MM.1S (cell line): ENCODE results near the gene FUOM.
"Not testable (repeated sequence)": the region's sequence is repeated elsewhere in the genome, so short reads cannot be mapped to it uniquely, and the experiment has no call there.

Source experiments
- DNase-seq: peaks from one replicate; pipeline ENCODE4 v3.0.0-alpha.2; 2015
- H2AFZ ChIP-seq: fragments of 300-600 bp; sonication (generic); 2 replicates; pipeline ENCODE4 v1.6.0; 2016; ENCODE audit warnings: antibody characterized with exemption, low read length
- H3F3A ChIP-seq: fragments of 300-600 bp; sonication (generic); 2 replicates; pipeline ENCODE4 v1.6.1; 2016; ENCODE audit warnings: mild to moderate bottlenecking, antibody characterized with exemption, low read length, moderate library complexity, mixed read lengths; ENCODE audit not compliant: insufficient read depth
- H3K27ac ChIP-seq: fragments of 300-600 bp; sonication (generic); 2 replicates; pipeline ENCODE4 v1.5.1; 2016; ENCODE audit warnings: mild to moderate bottlenecking, low read length
- H3K27me3 ChIP-seq: fragments of 300-600 bp; sonication (generic); replicated peaks from 2 replicates; pipeline ENCODE4 v1.6.0; 2016; ENCODE audit warnings: low read length; ENCODE audit not compliant: insufficient read depth
- H3K36me3 ChIP-seq: fragments of 300-600 bp; sonication (generic); replicated peaks from 2 replicates; pipeline ENCODE4 v1.6.1; 2016; ENCODE audit warnings: mild to moderate bottlenecking, low read length, mixed read lengths; ENCODE audit not compliant: insufficient read depth
- H3K4me1 ChIP-seq: fragments of 300-600 bp; sonication (generic); 2 replicates; pipeline ENCODE4 v1.6.1; 2016; ENCODE audit warnings: low read length, mixed read lengths
- H3K4me2 ChIP-seq: fragments of 300-600 bp; sonication (generic); 2 replicates; pipeline ENCODE4 v1.6.0; 2016; ENCODE audit warnings: low read depth, low read length
- H3K4me3 ChIP-seq: fragments of 300-600 bp; sonication (generic); 2 replicates; pipeline ENCODE4 v1.5.1; 2016; ENCODE audit warnings: low read length, mixed read lengths
- H3K79me2 ChIP-seq: fragments of 300-600 bp; sonication (generic); 2 replicates; pipeline ENCODE4 v1.6.1; 2016; ENCODE audit warnings: mixed run types, low read length, mixed read lengths
- H3K9ac ChIP-seq: fragments of 300-600 bp; sonication (generic); 2 replicates; pipeline ENCODE4 v1.6.1; 2016; ENCODE audit warnings: low read length, mixed read lengths
- H3K9me2 ChIP-seq: fragments of 300-600 bp; sonication (generic); replicated peaks from 2 replicates; pipeline ENCODE4 v1.6.1; 2016; ENCODE audit warnings: mild to moderate bottlenecking, low read length, mixed read lengths; ENCODE audit not compliant: insufficient read depth
- H3K9me3 ChIP-seq: fragments of 300-600 bp; sonication (generic); replicated peaks from 2 replicates; pipeline ENCODE4 v1.6.1; 2016; ENCODE audit warnings: mild to moderate bottlenecking, low read length, mixed read lengths; ENCODE audit not compliant: insufficient read depth
- H4K20me1 ChIP-seq: fragments of 300-600 bp; sonication (generic); 2 replicates; pipeline ENCODE4 v1.6.1; 2016; ENCODE audit warnings: mild to moderate bottlenecking, low read length, moderate library complexity, mixed read lengths; ENCODE audit not compliant: insufficient read depth
- EZH2 ChIP-seq: fragments of 300-600 bp; sonication (generic); optimal IDR thresholded peaks from 2 replicates; pipeline ENCODE3; 2017; ENCODE audit warnings: low read depth, mild to moderate bottlenecking, antibody characterized with exemption, low read length, mixed read lengths
- EZH2phosphoT487 ChIP-seq: fragments of 300-600 bp; sonication (generic); IDR thresholded peaks from 2 replicates; pipeline ENCODE4 v1.6.1; 2018; ENCODE audit warnings: antibody characterized with exemption, low read length
- TF ChIP-seq, protein P1 (sequence below): fragments of 300-600 bp; sonication (generic); IDR thresholded peaks from 2 replicates; pipeline ENCODE4 v1.5.1; 2016; ENCODE audit warnings: antibody characterized with exemption, low read length, mixed read lengths

The FUOM gene

DNA sequence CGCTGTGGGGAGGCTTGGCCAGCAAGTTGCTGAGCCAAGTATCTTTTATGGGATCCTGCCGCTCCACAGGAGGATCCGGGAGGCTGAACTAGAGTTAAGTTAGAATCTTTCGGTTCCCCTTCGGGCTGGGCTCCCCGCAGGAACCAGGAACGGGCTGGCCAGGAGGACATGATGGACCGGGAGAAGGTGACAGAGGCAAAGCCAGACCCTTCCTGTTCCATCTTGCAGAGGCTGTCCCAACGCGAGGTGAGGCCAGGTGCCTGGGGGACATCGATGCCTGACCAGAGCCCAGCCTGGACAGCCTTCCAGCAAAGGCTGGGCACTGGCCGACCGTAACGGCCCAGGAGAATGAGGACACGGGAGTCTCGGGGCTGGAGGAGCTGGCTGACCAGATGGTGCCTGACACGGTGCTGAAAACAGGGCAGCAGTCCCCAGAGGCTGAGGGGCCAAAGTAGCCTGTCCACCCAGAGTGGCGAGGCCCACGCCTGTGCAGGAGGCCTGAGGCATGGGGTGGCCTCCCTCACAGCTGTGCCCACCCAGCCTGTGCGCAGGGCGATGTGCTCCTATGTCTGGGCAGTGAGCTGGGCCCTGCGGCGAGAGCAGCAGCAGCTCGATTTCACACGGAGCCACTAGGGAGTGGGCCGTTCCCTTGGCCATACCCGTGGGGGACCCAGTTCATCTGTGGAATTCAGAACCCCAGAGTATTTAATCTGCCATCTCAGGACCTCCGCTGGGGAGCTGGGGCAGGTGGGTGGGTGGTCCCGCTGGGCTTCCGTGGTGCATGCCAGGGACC is 19.4 kb upstream of the FUOM start:
- H4K20me1 ChIP-seq = no peaks in the 10 kb centered on the region
- H3K9me2 ChIP-seq = no peaks in the 10 kb centered on the region
- H2AFZ ChIP-seq = no peak overlapping the region
- peaks cover 3% of the 10 kb centered on the region; the same call in 1 of the 2 replicates for H3F3A ChIP-seq
- DNase-seq = no peak
- no peak overlapping the region for H3K4me2 ChIP-seq
- no peak overlapping the region for H3K4me3 ChIP-seq
- no peaks in the 10 kb centered on the region for H3K36me3 ChIP-seq
- H3K4me1 ChIP-seq = no peaks in the 10 kb centered on the region
- TF ChIP-seq EZH2 = no peak
- no peak for TF ChIP-seq EZH2phosphoT487
- TF ChIP-seq, protein P1, sequence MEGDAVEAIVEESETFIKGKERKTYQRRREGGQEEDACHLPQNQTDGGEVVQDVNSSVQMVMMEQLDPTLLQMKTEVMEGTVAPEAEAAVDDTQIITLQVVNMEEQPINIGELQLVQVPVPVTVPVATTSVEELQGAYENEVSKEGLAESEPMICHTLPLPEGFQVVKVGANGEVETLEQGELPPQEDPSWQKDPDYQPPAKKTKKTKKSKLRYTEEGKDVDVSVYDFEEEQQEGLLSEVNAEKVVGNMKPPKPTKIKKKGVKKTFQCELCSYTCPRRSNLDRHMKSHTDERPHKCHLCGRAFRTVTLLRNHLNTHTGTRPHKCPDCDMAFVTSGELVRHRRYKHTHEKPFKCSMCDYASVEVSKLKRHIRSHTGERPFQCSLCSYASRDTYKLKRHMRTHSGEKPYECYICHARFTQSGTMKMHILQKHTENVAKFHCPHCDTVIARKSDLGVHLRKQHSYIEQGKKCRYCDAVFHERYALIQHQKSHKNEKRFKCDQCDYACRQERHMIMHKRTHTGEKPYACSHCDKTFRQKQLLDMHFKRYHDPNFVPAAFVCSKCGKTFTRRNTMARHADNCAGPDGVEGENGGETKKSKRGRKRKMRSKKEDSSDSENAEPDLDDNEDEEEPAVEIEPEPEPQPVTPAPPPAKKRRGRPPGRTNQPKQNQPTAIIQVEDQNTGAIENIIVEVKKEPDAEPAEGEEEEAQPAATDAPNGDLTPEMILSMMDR = no peak
- H3K9ac ChIP-seq = no peak overlapping the region
- no peak overlapping the region for H3K27ac ChIP-seq
- H3K9me3 ChIP-seq = no peaks in the 10 kb centered on the region
- H3K27me3 ChIP-seq = peaks cover 10% of the 10 kb centered on the region; the same call in 1 of the 2 replicates
- peaks cover 5% of the 10 kb centered on the region; the same call in 1 of the 2 replicates for H3K79me2 ChIP-seq

DNA sequence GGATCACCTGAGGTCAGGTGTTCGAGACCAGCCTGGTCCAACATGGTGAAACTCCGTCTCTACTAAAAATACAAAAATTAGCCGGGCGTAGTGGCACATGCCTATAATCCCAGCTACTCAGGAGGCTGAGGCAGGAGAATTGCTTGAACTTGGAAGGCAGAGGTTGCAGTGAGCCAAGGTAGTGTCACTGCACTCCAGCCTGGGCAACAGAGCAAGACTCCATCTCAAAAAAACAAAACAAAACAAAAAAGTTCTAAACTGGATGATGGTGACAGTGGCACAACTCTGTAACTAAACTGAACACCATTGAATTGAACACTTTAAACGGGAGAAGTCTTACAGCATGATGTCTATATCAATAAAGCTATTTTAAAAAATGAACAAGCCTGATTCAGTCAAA is 18.4 kb upstream of the FUOM start:
- not testable (repeated sequence) for DNase-seq, H3F3A ChIP-seq, H2AFZ ChIP-seq, H3K4me1 ChIP-seq, H3K27ac ChIP-seq, H3K4me3 ChIP-seq, H4K20me1 ChIP-seq, H3K9me2 ChIP-seq, H3K9ac ChIP-seq, H3K36me3 ChIP-seq, H3K9me3 ChIP-seq, H3K4me2 ChIP-seq, H3K79me2 ChIP-seq
- peaks cover 10% of the 10 kb centered on the region; the same call in 1 of the 2 replicates for H3K27me3 ChIP-seq

- H3K4me1 ChIP-seq = no peaks in the 10 kb centered on the region
- H3K9me3 ChIP-seq = no peaks in the 10 kb centered on the region
- DNase-seq = no peak
- H3F3A ChIP-seq = peaks cover 3% of the 10 kb centered on the region; the same call in 1 of the 2 replicates
- no peak overlapping the region for H3K4me3 ChIP-seq
- TF ChIP-seq EZH2phosphoT487 (no peak), EZH2 (no peak)
- TF ChIP-seq, protein P1 = no peak
- no peak overlapping the region for H2AFZ ChIP-seq
- H3K27me3 ChIP-seq = peaks cover 10% of the 10 kb centered on the region; the same call in 1 of the 2 replicates
- no peaks in the 10 kb centered on the region for H4K20me1 ChIP-seq
- H3K9ac ChIP-seq = no peak overlapping the region
- no peak overlapping the region for H3K4me2 ChIP-seq
- no peaks in the 10 kb centered on the region for H3K9me2 ChIP-seq
- H3K79me2 ChIP-seq = peaks cover 8% of the 10 kb centered on the region; the same call in 1 of the 2 replicates
- H3K36me3 ChIP-seq = no peaks in the 10 kb centered on the region
- H3K27ac ChIP-seq = no peak overlapping the region
These were observed 17.7 kb upstream of the FUOM start for GRCh38 chr10:133375357-133376115.
